RWPE1 (cell line): ENCODE results near the gene COL27A1.
"Not testable (repeated sequence)": the region's sequence is repeated elsewhere in the genome, so short reads cannot be mapped to it uniquely, and the experiment has no call there.

Experiments
- CTCF ChIA-PET: fragments of 350-600 bp; sonication (Branson Sonifier 250); formaldehyde crosslinking; extraction: SDS; loops from one replicate; lab custom pipeline; 2021; lab: Yijun Ruan, JAX
- POLR2A ChIA-PET: fragments of 400-600 bp; formaldehyde crosslinking; extraction: SDS; loops from one replicate; lab custom pipeline; 2020; ENCODE audit warnings: antibody characterized with exemption; ENCODE audit not compliant: low non-redundant PET; lab: Yijun Ruan, JAX
- DNase-seq: peaks from one replicate; pipeline ENCODE4 v3.0.0; 2012; ENCODE audit warnings: low spot score
- H3K27ac ChIP-seq: fragments of 450-650 bp; 2 replicates; pipeline ENCODE4 v1.5.1; 2017
- CTCF ChIP-seq: fragments of 450-650 bp; conservative IDR thresholded peaks from 2 replicates; pipeline ENCODE4 v1.5.1; 2017; ENCODE audit warnings: low read depth, mild to moderate bottlenecking

The COL27A1 gene

GRCh38 chr9:114189823-114190562, 34.7 kb downstream of the COL27A1 start:
- TF ChIP-seq CTCF = no peak
- DNase-seq = no peak
- ChIA-PET POLR2A (no interaction called here), CTCF (no interaction called here)
- no peak overlapping the region for H3K27ac ChIP-seq

GRCh38 chr9:114190563-114190905, 35.2 kb downstream of the COL27A1 start:
- POLR2A ChIA-PET = no interaction called here
- no peak overlapping the region for H3K27ac ChIP-seq
- no peak for TF ChIP-seq CTCF
- no peak for DNase-seq
- CTCF ChIA-PET = no interaction called here

GRCh38 chr9:114191402-114191801, 36.1 kb downstream of the COL27A1 start:
- POLR2A ChIA-PET, DNase-seq, H3K27ac ChIP-seq: not testable (repeated sequence)
- CTCF ChIA-PET = interaction anchor here (0.6 kb wide), 1 partner anchor 290 kb away, joined by 3 read pairs; no protein-coding TSS in a partner anchor

- H3K27ac ChIP-seq = no peak overlapping the region
- no peak for DNase-seq
- ChIA-PET CTCF (no interaction called here), POLR2A (no interaction called here)
- TF ChIP-seq CTCF = no peak
Measured at GRCh38 chr9:114192539-114192938, 37.2 kb downstream of the COL27A1 start.

- ChIA-PET CTCF (no interaction called here), POLR2A (no interaction called here)
- H3K27ac ChIP-seq = no peak overlapping the region
- no peak for TF ChIP-seq CTCF
- no peak for DNase-seq
Measured at GRCh38 chr9:114193090-114193489, 37.8 kb downstream of the COL27A1 start.

GRCh38 chr9:114196117-114196516, 40.8 kb downstream of the COL27A1 start:
- H3K27ac ChIP-seq = no peak overlapping the region
- no peak for TF ChIP-seq CTCF
- CTCF ChIA-PET = interaction anchor here (0.6 kb wide), 1 partner anchor 51 kb away, joined by 4 read pairs; no protein-coding TSS in a partner anchor
- DNase-seq = no peak
- POLR2A ChIA-PET = no interaction called here

- no peak for TF ChIP-seq CTCF
- ChIA-PET POLR2A (no interaction called here), CTCF (interaction anchor here (0.6 to 1.6 kb wide), 5 partner anchors 52 to 118 kb away, joined by 3 to 4 read pairs (median 4); no protein-coding TSS in a partner anchor)
- H3K27ac ChIP-seq = no peak overlapping the region
- no peak for DNase-seq
Measured at GRCh38 chr9:114196979-114197622, 41.8 kb downstream of the COL27A1 start.
